OCI-LY7 (cell line): ENCODE results near the gene CTNNBL1. TPM values are rescaled to one million over a fixed set of nuclear protein-coding genes. Genes with fewer than 3 reads are reported as not detected.

Source experiments
- BruUV-seq: library from RNA; stranded (reverse); fragments of 400-500 nt; replicated peaks from 2 replicates; lab custom pipeline; 2021; lab: Mats Ljungman, UMichigan
- CTCF ChIA-PET: fragments of 300-600 bp; sonication (Branson Sonifier 250); formaldehyde crosslinking; loops from one replicate; lab custom pipeline; 2022; ENCODE audit warnings: antibody characterized with exemption; ENCODE audit not compliant: unreplicated experiment; lab: Charles Lee
- POLR2A ChIA-PET: fragments of 300-600 bp; sonication (Branson Sonifier 250); formaldehyde crosslinking; loops from one replicate; lab custom pipeline; 2022; ENCODE audit warnings: antibody characterized with exemption; lab: Charles Lee
- DNase-seq: peaks from one replicate; pipeline ENCODE4 v3.0.0-alpha.2; 2015; ENCODE audit warnings: low spot score
- H2AFZ ChIP-seq: fragments of 200-600 bp; sonication (generic), shearing (Covaris generic); 2 replicates; pipeline ENCODE4 v1.6.1; 2014; ENCODE audit warnings: mild to moderate bottlenecking, antibody characterized with exemption, low read length, moderate library complexity
- H3K27ac ChIP-seq: fragments of 200-600 bp; sonication (generic); 2 replicates; pipeline ENCODE4 v1.5.1; 2014; ENCODE audit warnings: mixed run types, low read depth, mild to moderate bottlenecking, moderate library complexity, low read length, inconsistent platforms; ENCODE audit not compliant: poor library complexity, severe bottlenecking
- H3K36me3 ChIP-seq: fragments of 200-600 bp; sonication (generic); 2 replicates; pipeline ENCODE4 v1.6.1; 2014; ENCODE audit warnings: mild to moderate bottlenecking, antibody characterized with exemption, low read length, moderate library complexity, mixed read lengths; ENCODE audit not compliant: insufficient read depth
- H3K4me1 ChIP-seq: fragments of 200-600 bp; sonication (generic); 2 replicates; pipeline ENCODE4 v1.5.1; 2014; ENCODE audit warnings: mild to moderate bottlenecking, low read length; ENCODE audit not compliant: insufficient read depth, poor library complexity, severe bottlenecking
- H3K4me2 ChIP-seq: fragments of 200-600 bp; sonication (generic); 2 replicates; pipeline ENCODE4 v1.6.1; 2014; ENCODE audit warnings: mild to moderate bottlenecking, low read length
- H3K4me3 ChIP-seq: fragments of 200-600 bp; sonication (generic); 2 replicates; pipeline ENCODE4 v1.5.1; 2014; ENCODE audit warnings: mild to moderate bottlenecking, low read depth, low read length; ENCODE audit not compliant: poor library complexity, severe bottlenecking
- H3K79me2 ChIP-seq: fragments of 200-600 bp; sonication (generic); 2 replicates; pipeline ENCODE4 v1.6.1; 2016; ENCODE audit warnings: low read depth, mild to moderate bottlenecking, low read length, moderate library complexity, mixed read lengths; ENCODE audit not compliant: insufficient read depth
- H3K9me2 ChIP-seq: fragments of 200-600 bp; sonication (generic); 2 replicates; pipeline ENCODE4 v1.6.1; 2016; ENCODE audit warnings: mild to moderate bottlenecking, low read length, mixed read lengths; ENCODE audit not compliant: insufficient read depth
- H3K9me3 ChIP-seq: fragments of 200-600 bp; sonication (generic); 2 replicates; pipeline ENCODE4 v1.6.1; 2014; ENCODE audit warnings: mild to moderate bottlenecking, mixed run types, low read length, mixed read lengths
- H4K20me1 ChIP-seq: fragments of 200-600 bp; sonication (generic); 2 replicates; pipeline ENCODE4 v1.6.1; 2014; ENCODE audit warnings: mild to moderate bottlenecking, antibody characterized with exemption, low read length, moderate library complexity, mixed read lengths; ENCODE audit not compliant: insufficient read depth
- CTCF ChIP-seq: fragments of 200-600 bp; sonication (generic); conservative IDR thresholded peaks from 2 replicates; pipeline ENCODE4 v1.5.1; 2014; ENCODE audit warnings: mild to moderate bottlenecking, antibody characterized with exemption, low read length, moderate library complexity, mixed read lengths
- EZH2phosphoT487 ChIP-seq: fragments of 200-600 bp; sonication (generic); IDR thresholded peaks from 2 replicates; pipeline ENCODE4 v1.6.1; 2018; ENCODE audit warnings: low read depth, borderline replicate concordance, mild to moderate bottlenecking, mixed run types, antibody characterized with exemption, low read length, moderate library complexity, mixed read lengths
- intact Hi-C: fragments of 100-400 bp; cut with micrococcal nuclease; formaldehyde crosslinking; loops from one replicate; pipeline ENCODE4 v1.10.0; 2022; ENCODE audit not compliant: unreplicated experiment
- total RNA-seq, 2 experiments: library from RNA; depleted of rRNA in 1 of 2; stranded (reverse); fragments of >200 nt in 1 of 2; shearing (Covaris generic) in 1 of 2; gene quantifications; 2 replicates each; pipeline ENCODE4 v1.2.3, GENCODE V29; 2014 to 2022

CTNNBL1 gene
- total RNA-seq, 2 experiments from 2014 or later, result 38.0 to 90.0 TPM

GRCh38 chr20:37790900-37791299 lies 97.1 kb downstream of the CTNNBL1 start:
- ChIA-PET CTCF (no interaction called here), POLR2A (no interaction called here)
- H3K36me3 ChIP-seq, result peaks cover 43% of the 10 kb centered on the region
- no peak overlapping the region for H3K27ac ChIP-seq
- no peak overlapping the region for H3K4me2 ChIP-seq
- H3K9me3 ChIP-seq, result 0 out of 2 replicates have a peak, but pooled peaks cover 3% of the 10 kb centered on the region
- peaks cover 14% of the 10 kb centered on the region for H3K4me1 ChIP-seq
- intact Hi-C loops, result no loop called here
- no peaks in the 10 kb centered on the region for H3K9me2 ChIP-seq
- H3K4me3 ChIP-seq, result no peak overlapping the region
- no peak overlapping the region for H2AFZ ChIP-seq
- H4K20me1 ChIP-seq, result no peaks in the 10 kb centered on the region
- no TSS peak for BruUV-seq
- no peaks in the 10 kb centered on the region for H3K79me2 ChIP-seq
- DNase-seq, result no peak
- TF ChIP-seq EZH2phosphoT487 (no peak), CTCF (no peak)

- DNase-seq, result no peak
- H3K9me2 ChIP-seq, result no peaks in the 10 kb centered on the region
- no peaks in the 10 kb centered on the region for H4K20me1 ChIP-seq
- no peak overlapping the region for H3K4me2 ChIP-seq
- peaks cover 23% of the 10 kb centered on the region for H3K36me3 ChIP-seq
- CTCF ChIA-PET, result no interaction called here
- H3K4me1 ChIP-seq, result no peaks in the 10 kb centered on the region
- TF ChIP-seq EZH2phosphoT487 (no peak), CTCF (no peak)
- no TSS peak for BruUV-seq
- H3K27ac ChIP-seq, result no peak overlapping the region
- POLR2A ChIA-PET, result interaction anchor here (0.6 to 2.4 kb wide), 3 partner anchors 9 to 662 kb away, joined by 3 to 6 read pairs (median 3); no protein-coding TSS in a partner anchor
- no peak overlapping the region for H3K4me3 ChIP-seq
- intact Hi-C loops, result no loop called here
- no peaks in the 10 kb centered on the region for H3K9me3 ChIP-seq
- no peak overlapping the region for H2AFZ ChIP-seq
- H3K79me2 ChIP-seq, result no peaks in the 10 kb centered on the region
These were observed 102.3 kb downstream of the CTNNBL1 start for GRCh38 chr20:37796121-37796520.

GRCh38 chr20:37796733-37797132 lies 102.9 kb downstream of the CTNNBL1 start:
- TF ChIP-seq EZH2phosphoT487, result no peak
- TF ChIP-seq CTCF, result no peak
- Histone ChIP-seq H3K27ac (no peak overlapping the region), H3K9me2 (no peaks in the 10 kb centered on the region), H2AFZ (no peak overlapping the region), H3K36me3 (peaks cover 19% of the 10 kb centered on the region), H4K20me1 (no peaks in the 10 kb centered on the region), H3K4me3 (no peak overlapping the region), H3K79me2 (no peaks in the 10 kb centered on the region), H3K9me3 (no peaks in the 10 kb centered on the region), H3K4me1 (no peaks in the 10 kb centered on the region), H3K4me2 (no peak overlapping the region)
- CTCF ChIA-PET, result no interaction called here
- DNase-seq, result no peak
- no TSS peak for BruUV-seq
- POLR2A ChIA-PET, result no interaction called here
- intact Hi-C loops, result no loop called here
